Breast epithelium (tissue), 3 donors: Measurements from ENCODE around the gene SEMA6D.

Experiments used
- POLR2A ChIP-seq: fragments of 450-650 bp; IDR thresholded peaks from one replicate; pipeline ENCODE4 v1.6.1; 2016; ENCODE audit warnings: antibody characterized with exemption, mild to moderate bottlenecking, moderate library complexity
- POLR2AphosphoS5 ChIP-seq, 3 donors: sonication (generic); formaldehyde crosslinking; IDR thresholded peaks; one replicate each; pipeline ENCODE4 v1.6.1; 2017; ENCODE audit warnings: antibody characterized with exemption in 3 of 3
- TF ChIP-seq, protein P1 (sequence below), 3 donors: fragments of 450-650 bp; IDR thresholded peaks; one replicate each; pipeline ENCODE4 v1.5.1; 2016 to 2017; ENCODE audit warnings: antibody characterized with exemption in 3 of 3, mild to moderate bottlenecking in 3 of 3, moderate library complexity in 3 of 3

- TF ChIP-seq, protein P1, sequence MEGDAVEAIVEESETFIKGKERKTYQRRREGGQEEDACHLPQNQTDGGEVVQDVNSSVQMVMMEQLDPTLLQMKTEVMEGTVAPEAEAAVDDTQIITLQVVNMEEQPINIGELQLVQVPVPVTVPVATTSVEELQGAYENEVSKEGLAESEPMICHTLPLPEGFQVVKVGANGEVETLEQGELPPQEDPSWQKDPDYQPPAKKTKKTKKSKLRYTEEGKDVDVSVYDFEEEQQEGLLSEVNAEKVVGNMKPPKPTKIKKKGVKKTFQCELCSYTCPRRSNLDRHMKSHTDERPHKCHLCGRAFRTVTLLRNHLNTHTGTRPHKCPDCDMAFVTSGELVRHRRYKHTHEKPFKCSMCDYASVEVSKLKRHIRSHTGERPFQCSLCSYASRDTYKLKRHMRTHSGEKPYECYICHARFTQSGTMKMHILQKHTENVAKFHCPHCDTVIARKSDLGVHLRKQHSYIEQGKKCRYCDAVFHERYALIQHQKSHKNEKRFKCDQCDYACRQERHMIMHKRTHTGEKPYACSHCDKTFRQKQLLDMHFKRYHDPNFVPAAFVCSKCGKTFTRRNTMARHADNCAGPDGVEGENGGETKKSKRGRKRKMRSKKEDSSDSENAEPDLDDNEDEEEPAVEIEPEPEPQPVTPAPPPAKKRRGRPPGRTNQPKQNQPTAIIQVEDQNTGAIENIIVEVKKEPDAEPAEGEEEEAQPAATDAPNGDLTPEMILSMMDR (IDR thresholded peaks at IDR 0.05) = no peak
- TF ChIP-seq POLR2AphosphoS5 (IDR thresholded peaks at IDR 0.05) (no peak), POLR2A (no peak)
Measured at GRCh38 chr15:47819158-47819557, 101.9 kb downstream of the SEMA6D start.
